ENCODE results near the gene HDLBP.

The HDLBP gene

GRCh38 chr2:241302759-241303651 lies 12.5 kb downstream of the HDLBP start:
- no peak overlapping the region for H3K27ac ChIP-seq (replicated peaks)
- no peaks in the 10 kb centered on the region for H3K27me3 ChIP-seq (ENCODE audit: insufficient read depth, poor library complexity, severe bottlenecking)
- H3K4me3 ChIP-seq (replicated peaks; ENCODE audit: insufficient read depth, low read length): no peak overlapping the region
- DNase-seq (ENCODE audit: low read depth in 1 of 2, low spot score in 1 of 2): no peak
- TF ChIP-seq POLR2AphosphoS5 (IDR thresholded peaks at IDR 0.05; ENCODE audit: low read depth) (no peak), GABPA (IDR thresholded peaks at IDR 0.05; ENCODE audit: low read depth) (no peak), CTCF (IDR thresholded peaks at IDR 0.05; ENCODE audit: insufficient read depth, low read length) (no peak), SPI1 (IDR thresholded peaks at IDR 0.05; ENCODE audit: borderline replicate concordance, low read depth) (no peak), REST (IDR thresholded peaks at IDR 0.05; ENCODE audit: insufficient replicate concordance, low read depth) (no peak)

- no peak for DNase-seq (ENCODE audit: low read depth in 1 of 2, low spot score in 1 of 2)
- Histone ChIP-seq H3K27ac (replicated peaks) (no peak overlapping the region), H3K27me3 (ENCODE audit: insufficient read depth, poor library complexity, severe bottlenecking) (no peaks in the 10 kb centered on the region), H3K4me3 (replicated peaks; ENCODE audit: insufficient read depth, low read length) (no peak overlapping the region)
- no peak for TF ChIP-seq POLR2AphosphoS5 (IDR thresholded peaks at IDR 0.05; ENCODE audit: low read depth)
- no peak for TF ChIP-seq SPI1 (IDR thresholded peaks at IDR 0.05; ENCODE audit: borderline replicate concordance, low read depth)
- no peak for TF ChIP-seq REST (IDR thresholded peaks at IDR 0.05; ENCODE audit: insufficient replicate concordance, low read depth)
- TF ChIP-seq GABPA (IDR thresholded peaks at IDR 0.05; ENCODE audit: low read depth): no peak
- TF ChIP-seq CTCF (IDR thresholded peaks at IDR 0.05; ENCODE audit: insufficient read depth, low read length): no peak
Observed at GRCh38 chr2:241302083-241302482, 13.4 kb downstream of the HDLBP start.

- no peak overlapping the region for H3K27ac ChIP-seq (replicated peaks)
- TF ChIP-seq REST (IDR thresholded peaks at IDR 0.05; ENCODE audit: insufficient replicate concordance, low read depth) (no peak), GABPA (IDR thresholded peaks at IDR 0.05; ENCODE audit: low read depth) (no peak), CTCF (IDR thresholded peaks at IDR 0.05; ENCODE audit: insufficient read depth, low read length) (no peak), SPI1 (IDR thresholded peaks at IDR 0.05; ENCODE audit: borderline replicate concordance, low read depth) (no peak), POLR2AphosphoS5 (IDR thresholded peaks at IDR 0.05; ENCODE audit: low read depth) (no peak)
- no peaks in the 10 kb centered on the region for H3K27me3 ChIP-seq (ENCODE audit: insufficient read depth, poor library complexity, severe bottlenecking)
- H3K4me3 ChIP-seq (replicated peaks; ENCODE audit: insufficient read depth, low read length): no peak overlapping the region
- DNase-seq (ENCODE audit: low read depth in 1 of 2, low spot score in 1 of 2): no peak
Observed at GRCh38 chr2:241300000-241300399, 15.5 kb downstream of the HDLBP start.

Data from HL-60 (cell line).